HG03135 (cell line): ENCODE measurements around the gene AHRR.
"Not testable (repeated sequence)": the region's sequence is repeated elsewhere in the genome, so short reads cannot be mapped to it uniquely, and the experiment has no call there.

Experiments used
- ATAC-seq: cut with Tn5 transposase; IDR thresholded peaks from one replicate; pipeline ENCODE4 v1.9.1; 2021; ENCODE audit warnings: mild to moderate bottlenecking, moderate library complexity; ENCODE audit not compliant: unreplicated experiment

Gene AHRR

GRCh38 chr5:362978-363765 is 41.7 kb downstream of the AHRR start:
- ATAC-seq: no peak

- no peak for ATAC-seq
Measured at GRCh38 chr5:364497-364896, 43.0 kb downstream of the AHRR start.

GRCh38 chr5:366541-367357 is 45.2 kb downstream of the AHRR start:
- ATAC-seq: no peak

- no peak for ATAC-seq
Measured at GRCh38 chr5:367358-368130, 46.0 kb downstream of the AHRR start.

GRCh38 chr5:368183-369084 is 46.9 kb downstream of the AHRR start:
- ATAC-seq: peak; percentile 49

- ATAC-seq: peak; percentile 33
Measured at GRCh38 chr5:369151-369868, 47.8 kb downstream of the AHRR start.

GRCh38 chr5:369869-370236 is 48.3 kb downstream of the AHRR start:
- not testable (repeated sequence) for ATAC-seq

- no peak for ATAC-seq
Measured at GRCh38 chr5:370311-370958, 48.9 kb downstream of the AHRR start.

GRCh38 chr5:370959-371810 is 49.7 kb downstream of the AHRR start:
- ATAC-seq: no peak

GRCh38 chr5:371811-372555 is 50.5 kb downstream of the AHRR start:
- ATAC-seq: no peak

- no peak for ATAC-seq
Measured at GRCh38 chr5:372556-372995, 51.1 kb downstream of the AHRR start.

GRCh38 chr5:372996-373709 is 51.6 kb downstream of the AHRR start:
- ATAC-seq: no peak

- ATAC-seq: no peak
Measured at GRCh38 chr5:373710-374602, 52.4 kb downstream of the AHRR start.

GRCh38 chr5:374631-375335 is 53.3 kb downstream of the AHRR start:
- no peak for ATAC-seq

GRCh38 chr5:375336-375920 is 53.9 kb downstream of the AHRR start:
- ATAC-seq: no peak
